Measurements from ENCODE around the gene ZNF778. TPM values are rescaled to one million over a fixed set of nuclear protein-coding genes. Genes with fewer than 3 reads are reported as not detected.

The ZNF778 gene
- total RNA-seq, 1 experiment from 2014 or later: 31.2 TPM

GRCh38 chr16:89217138-89217387 is 440 bp upstream of the ZNF778 start:
- POLR2A ChIA-PET: interaction anchor here (1.0 kb wide), 1 partner anchor 17 kb away, joined by 3 read pairs; the partner anchor contains the start of gene SLC22A31
- Mint-ChIP-seq H3K9me3 (no peaks in the 10 kb centered on the region), H3K27ac (peak overlapping the region; percentile 91), H3K27me3 (ENCODE audit: low read depth) (no peaks in the 10 kb centered on the region), H3K36me3 (peaks cover 8% of the 10 kb centered on the region), H3K4me1 (peaks cover 11% of the 10 kb centered on the region), H3K4me3 (peak overlapping the region; percentile 87)
- ATAC-seq (no peak), DNase-seq (ENCODE audit: low spot score) (no peak)
- CTCF ChIA-PET: interaction anchor here (1.1 to 2.5 kb wide), 7 partner anchors 23 to 480 kb away, joined by 3 to 13 read pairs (median 6); partner anchors contain the start of gene CDH15
- TF ChIP-seq JAZF1 (CRISPR knock-in tag; IDR thresholded peaks at IDR 0.05): no peak
- no peak for TF ChIP-seq EMX1 (CRISPR knock-in tag; IDR thresholded peaks at IDR 0.05)
- TF ChIP-seq, protein P1, sequence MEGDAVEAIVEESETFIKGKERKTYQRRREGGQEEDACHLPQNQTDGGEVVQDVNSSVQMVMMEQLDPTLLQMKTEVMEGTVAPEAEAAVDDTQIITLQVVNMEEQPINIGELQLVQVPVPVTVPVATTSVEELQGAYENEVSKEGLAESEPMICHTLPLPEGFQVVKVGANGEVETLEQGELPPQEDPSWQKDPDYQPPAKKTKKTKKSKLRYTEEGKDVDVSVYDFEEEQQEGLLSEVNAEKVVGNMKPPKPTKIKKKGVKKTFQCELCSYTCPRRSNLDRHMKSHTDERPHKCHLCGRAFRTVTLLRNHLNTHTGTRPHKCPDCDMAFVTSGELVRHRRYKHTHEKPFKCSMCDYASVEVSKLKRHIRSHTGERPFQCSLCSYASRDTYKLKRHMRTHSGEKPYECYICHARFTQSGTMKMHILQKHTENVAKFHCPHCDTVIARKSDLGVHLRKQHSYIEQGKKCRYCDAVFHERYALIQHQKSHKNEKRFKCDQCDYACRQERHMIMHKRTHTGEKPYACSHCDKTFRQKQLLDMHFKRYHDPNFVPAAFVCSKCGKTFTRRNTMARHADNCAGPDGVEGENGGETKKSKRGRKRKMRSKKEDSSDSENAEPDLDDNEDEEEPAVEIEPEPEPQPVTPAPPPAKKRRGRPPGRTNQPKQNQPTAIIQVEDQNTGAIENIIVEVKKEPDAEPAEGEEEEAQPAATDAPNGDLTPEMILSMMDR (IDR thresholded peaks at IDR 0.05): no peak
- TF ChIP-seq ZNF396 (CRISPR knock-in tag; IDR thresholded peaks at IDR 0.05; ENCODE audit: borderline replicate concordance): no peak
- TF ChIP-seq CBFB (CRISPR knock-in tag; IDR thresholded peaks at IDR 0.05; ENCODE audit: low read depth): no peak
- TF ChIP-seq, protein P2, sequence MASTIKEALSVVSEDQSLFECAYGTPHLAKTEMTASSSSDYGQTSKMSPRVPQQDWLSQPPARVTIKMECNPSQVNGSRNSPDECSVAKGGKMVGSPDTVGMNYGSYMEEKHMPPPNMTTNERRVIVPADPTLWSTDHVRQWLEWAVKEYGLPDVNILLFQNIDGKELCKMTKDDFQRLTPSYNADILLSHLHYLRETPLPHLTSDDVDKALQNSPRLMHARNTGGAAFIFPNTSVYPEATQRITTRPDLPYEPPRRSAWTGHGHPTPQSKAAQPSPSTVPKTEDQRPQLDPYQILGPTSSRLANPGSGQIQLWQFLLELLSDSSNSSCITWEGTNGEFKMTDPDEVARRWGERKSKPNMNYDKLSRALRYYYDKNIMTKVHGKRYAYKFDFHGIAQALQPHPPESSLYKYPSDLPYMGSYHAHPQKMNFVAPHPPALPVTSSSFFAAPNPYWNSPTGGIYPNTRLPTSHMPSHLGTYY (CRISPR knock-in tag; IDR thresholded peaks at IDR 0.05): no peak
- TF ChIP-seq CREB1 (CRISPR knock-in tag; IDR thresholded peaks at IDR 0.05): no peak
- TF ChIP-seq ZNF138 (CRISPR knock-in tag; conservative IDR thresholded peaks at IDR 0.05): no peak
- TF ChIP-seq, protein P3, sequence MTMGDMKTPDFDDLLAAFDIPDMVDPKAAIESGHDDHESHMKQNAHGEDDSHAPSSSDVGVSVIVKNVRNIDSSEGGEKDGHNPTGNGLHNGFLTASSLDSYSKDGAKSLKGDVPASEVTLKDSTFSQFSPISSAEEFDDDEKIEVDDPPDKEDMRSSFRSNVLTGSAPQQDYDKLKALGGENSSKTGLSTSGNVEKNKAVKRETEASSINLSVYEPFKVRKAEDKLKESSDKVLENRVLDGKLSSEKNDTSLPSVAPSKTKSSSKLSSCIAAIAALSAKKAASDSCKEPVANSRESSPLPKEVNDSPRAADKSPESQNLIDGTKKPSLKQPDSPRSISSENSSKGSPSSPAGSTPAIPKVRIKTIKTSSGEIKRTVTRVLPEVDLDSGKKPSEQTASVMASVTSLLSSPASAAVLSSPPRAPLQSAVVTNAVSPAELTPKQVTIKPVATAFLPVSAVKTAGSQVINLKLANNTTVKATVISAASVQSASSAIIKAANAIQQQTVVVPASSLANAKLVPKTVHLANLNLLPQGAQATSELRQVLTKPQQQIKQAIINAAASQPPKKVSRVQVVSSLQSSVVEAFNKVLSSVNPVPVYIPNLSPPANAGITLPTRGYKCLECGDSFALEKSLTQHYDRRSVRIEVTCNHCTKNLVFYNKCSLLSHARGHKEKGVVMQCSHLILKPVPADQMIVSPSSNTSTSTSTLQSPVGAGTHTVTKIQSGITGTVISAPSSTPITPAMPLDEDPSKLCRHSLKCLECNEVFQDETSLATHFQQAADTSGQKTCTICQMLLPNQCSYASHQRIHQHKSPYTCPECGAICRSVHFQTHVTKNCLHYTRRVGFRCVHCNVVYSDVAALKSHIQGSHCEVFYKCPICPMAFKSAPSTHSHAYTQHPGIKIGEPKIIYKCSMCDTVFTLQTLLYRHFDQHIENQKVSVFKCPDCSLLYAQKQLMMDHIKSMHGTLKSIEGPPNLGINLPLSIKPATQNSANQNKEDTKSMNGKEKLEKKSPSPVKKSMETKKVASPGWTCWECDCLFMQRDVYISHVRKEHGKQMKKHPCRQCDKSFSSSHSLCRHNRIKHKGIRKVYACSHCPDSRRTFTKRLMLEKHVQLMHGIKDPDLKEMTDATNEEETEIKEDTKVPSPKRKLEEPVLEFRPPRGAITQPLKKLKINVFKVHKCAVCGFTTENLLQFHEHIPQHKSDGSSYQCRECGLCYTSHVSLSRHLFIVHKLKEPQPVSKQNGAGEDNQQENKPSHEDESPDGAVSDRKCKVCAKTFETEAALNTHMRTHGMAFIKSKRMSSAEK (CRISPR knock-in tag; IDR thresholded peaks at IDR 0.05; ENCODE audit: borderline replicate concordance): no peak
- no peak for TF ChIP-seq FOXP1 (CRISPR knock-in tag; IDR thresholded peaks at IDR 0.05; ENCODE audit: borderline replicate concordance)
- TF ChIP-seq, protein P4, sequence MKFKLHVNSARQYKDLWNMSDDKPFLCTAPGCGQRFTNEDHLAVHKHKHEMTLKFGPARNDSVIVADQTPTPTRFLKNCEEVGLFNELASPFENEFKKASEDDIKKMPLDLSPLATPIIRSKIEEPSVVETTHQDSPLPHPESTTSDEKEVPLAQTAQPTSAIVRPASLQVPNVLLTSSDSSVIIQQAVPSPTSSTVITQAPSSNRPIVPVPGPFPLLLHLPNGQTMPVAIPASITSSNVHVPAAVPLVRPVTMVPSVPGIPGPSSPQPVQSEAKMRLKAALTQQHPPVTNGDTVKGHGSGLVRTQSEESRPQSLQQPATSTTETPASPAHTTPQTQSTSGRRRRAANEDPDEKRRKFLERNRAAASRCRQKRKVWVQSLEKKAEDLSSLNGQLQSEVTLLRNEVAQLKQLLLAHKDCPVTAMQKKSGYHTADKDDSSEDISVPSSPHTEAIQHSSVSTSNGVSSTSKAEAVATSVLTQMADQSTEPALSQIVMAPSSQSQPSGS (CRISPR knock-in tag; IDR thresholded peaks at IDR 0.05; ENCODE audit: borderline replicate concordance, low read depth): no peak
- no peak for TF ChIP-seq GRHL2 (CRISPR knock-in tag; IDR thresholded peaks at IDR 0.05; ENCODE audit: insufficient replicate concordance, severe bottlenecking)
- TF ChIP-seq, protein P5, sequence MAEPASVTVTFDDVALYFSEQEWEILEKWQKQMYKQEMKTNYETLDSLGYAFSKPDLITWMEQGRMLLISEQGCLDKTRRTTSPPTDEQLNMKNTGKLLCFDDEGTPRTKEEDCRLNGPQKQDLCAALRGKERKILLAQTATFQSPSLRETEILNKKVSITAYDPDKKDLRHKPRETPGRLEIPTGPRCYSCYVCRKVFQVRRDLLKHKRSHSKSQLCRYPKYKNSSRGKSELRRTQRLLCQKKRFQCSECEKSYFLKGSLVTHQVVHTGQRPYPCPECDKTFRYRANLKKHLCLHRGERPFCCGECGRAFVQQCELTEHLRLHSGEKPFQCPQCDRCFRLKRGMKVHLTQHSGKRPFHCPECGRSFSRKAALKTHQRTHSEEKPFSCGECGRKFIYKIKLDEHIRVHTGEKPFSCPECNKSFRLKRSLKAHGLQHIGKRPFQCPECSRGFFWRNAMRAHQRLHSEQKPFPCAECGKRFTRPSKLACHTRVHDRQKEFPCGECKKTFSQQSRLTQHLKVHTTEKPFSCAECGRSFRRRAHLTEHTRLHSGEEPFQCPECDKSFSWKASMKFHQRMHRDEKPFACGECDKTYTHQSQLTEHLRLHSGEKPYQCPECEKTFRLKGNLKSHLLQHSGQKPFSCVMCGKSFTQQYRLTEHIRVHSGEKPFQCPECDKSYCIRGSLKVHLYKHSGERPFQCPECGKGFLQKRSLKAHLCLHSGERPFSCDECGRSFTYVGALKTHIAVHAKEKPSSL (CRISPR knock-in tag; conservative IDR thresholded peaks at IDR 0.05): no peak
- no peak for TF ChIP-seq KAT7 (CRISPR knock-in tag; IDR thresholded peaks at IDR 0.05; ENCODE audit: borderline replicate concordance)
- no peak for TF ChIP-seq JUN (CRISPR knock-in tag; IDR thresholded peaks at IDR 0.05)
- no peak for TF ChIP-seq FOXP4 (CRISPR knock-in tag; IDR thresholded peaks at IDR 0.05)
- no peak for TF ChIP-seq ESRRA (CRISPR knock-in tag; IDR thresholded peaks at IDR 0.05; ENCODE audit: borderline replicate concordance)
- TF ChIP-seq ZNF423 (CRISPR knock-in tag; IDR thresholded peaks at IDR 0.05): no peak
- TF ChIP-seq E2F5 (CRISPR knock-in tag; IDR thresholded peaks at IDR 0.05): no peak
- no peak for TF ChIP-seq RORB (CRISPR knock-in tag; IDR thresholded peaks at IDR 0.05)
